GM18499 (cell line): ENCODE data around the gene ZNF586.
"Not testable (repeated sequence)": the region's sequence is repeated elsewhere in the genome, so short reads cannot be mapped to it uniquely, and the experiment has no call there.

ENCODE experiments used
- ATAC-seq: cut with Tn5 transposase; IDR thresholded peaks from one replicate; pipeline ENCODE4 v1.9.1; 2021; ENCODE audit warnings: moderate number of reproducible peaks; ENCODE audit not compliant: insufficient read depth, unreplicated experiment

ZNF586 gene

GRCh38 chr19:57769345-57770131 lies at the start of gene ZNF586:
Gene ZNF586, plus strand, starts transcription at chr19:57769676. Its CDS starts 167 bp downstream, at chr19:57769843.
- peak; percentile 68 for ATAC-seq

- ATAC-seq, result no peak
Observed at GRCh38 chr19:57719901-57720519, 49.5 kb upstream of the ZNF586 start.

DNA sequence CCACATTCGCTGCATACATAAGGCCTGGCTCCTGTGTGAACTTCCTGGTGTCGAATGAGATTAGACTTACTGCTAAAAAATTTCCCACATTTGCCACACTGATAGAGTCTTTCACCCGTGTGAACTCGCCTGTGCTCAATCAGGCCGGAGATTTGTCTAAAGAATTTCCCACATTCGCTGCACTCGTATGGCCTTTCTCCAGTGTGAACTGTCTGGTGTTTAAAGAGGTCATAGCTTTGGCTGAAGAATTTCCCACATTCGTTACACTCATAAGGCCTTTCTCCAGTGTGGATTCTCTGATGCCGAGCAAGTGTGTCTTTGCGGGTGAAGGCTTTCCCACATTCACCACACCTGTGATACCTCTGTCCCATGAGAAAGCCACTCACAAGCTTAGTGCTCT lies 48.6 kb upstream of the ZNF586 start:
- ATAC-seq, result no peak

GRCh38 chr19:57738320-57738719 lies 31.2 kb upstream of the ZNF586 start:
- not testable (repeated sequence) for ATAC-seq

- not testable (repeated sequence) for ATAC-seq
Observed at GRCh38 chr19:57738770-57739169, 30.7 kb upstream of the ZNF586 start.

GRCh38 chr19:57746580-57747471 lies 22.6 kb upstream of the ZNF586 start, which contains the start of gene ZNF776:
Gene ZNF776, plus strand, starts transcription at chr19:57746815. Its CDS starts 244 bp downstream, at chr19:57747059.
- peak; percentile 85 for ATAC-seq

- ATAC-seq, result no peak
Observed at GRCh38 chr19:57747472-57747807, 22.0 kb upstream of the ZNF586 start.

DNA sequence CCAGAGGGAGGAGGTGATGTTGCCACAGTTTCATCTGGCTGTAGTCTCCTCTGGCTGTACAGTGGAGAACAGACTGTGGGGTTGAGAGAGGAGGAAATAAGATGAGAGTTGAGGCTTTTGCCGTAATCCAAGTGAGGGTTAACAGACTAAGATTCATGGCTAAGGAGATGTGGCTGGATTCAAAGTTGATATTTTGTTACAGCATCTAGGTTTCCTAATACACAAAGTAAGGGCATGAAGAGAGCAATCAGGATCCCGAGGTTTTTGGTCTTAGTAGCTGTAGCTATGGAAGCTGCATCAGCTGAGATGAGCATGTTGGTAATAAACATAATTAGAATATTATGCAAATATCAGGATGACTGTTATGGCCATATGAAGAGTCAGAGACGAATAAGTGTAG lies 21.4 kb upstream of the ZNF586 start:
- no peak for ATAC-seq

DNA sequence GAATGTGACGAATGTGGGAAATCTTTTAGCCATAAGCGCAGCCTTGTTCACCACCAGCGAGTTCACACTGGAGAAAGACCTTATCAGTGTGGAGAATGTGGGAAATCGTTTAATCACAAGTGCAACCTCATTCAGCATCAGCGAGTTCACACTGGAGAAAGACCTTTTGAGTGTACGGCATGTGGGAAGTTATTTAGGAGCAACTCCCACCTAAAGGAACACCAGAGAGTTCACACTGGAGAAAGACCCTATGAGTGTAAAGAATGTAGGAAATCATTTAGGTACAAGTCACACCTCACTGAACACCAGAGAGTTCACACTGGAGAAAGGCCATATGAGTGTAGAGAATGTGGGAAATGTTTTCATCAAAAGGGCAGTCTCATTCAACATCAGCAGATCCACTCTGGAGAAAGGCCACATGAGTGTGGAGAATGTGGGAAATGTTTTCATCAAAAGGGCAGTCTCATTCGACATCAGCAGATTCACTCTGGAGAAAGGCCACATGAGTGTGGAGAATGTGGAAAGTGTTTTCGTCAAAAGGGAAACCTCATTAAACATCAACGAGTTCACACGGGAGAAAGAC lies 15.3 kb upstream of the ZNF586 start:
- ATAC-seq, result no peak

- no peak for ATAC-seq
Observed at GRCh38 chr19:57755031-57755430, 14.4 kb upstream of the ZNF586 start.

DNA sequence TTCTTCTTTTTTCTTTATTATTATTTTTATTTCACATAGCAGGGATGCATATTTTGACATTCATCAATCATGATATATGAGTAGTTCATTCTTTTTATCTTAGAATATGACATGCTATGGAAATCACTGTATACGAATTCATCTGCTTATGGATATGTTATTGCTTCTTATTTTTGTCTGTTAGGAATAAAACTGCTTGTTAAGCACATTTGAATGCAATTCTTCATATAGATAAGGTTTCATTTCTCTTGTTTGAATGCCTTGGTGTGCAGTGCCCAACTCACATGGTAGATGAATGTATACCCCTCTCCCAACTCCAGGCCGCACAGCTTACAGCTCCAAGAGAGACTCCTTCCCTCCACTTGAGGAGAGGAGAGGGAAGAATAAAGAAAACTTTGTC lies 11.5 kb upstream of the ZNF586 start:
- no peak for ATAC-seq

DNA sequence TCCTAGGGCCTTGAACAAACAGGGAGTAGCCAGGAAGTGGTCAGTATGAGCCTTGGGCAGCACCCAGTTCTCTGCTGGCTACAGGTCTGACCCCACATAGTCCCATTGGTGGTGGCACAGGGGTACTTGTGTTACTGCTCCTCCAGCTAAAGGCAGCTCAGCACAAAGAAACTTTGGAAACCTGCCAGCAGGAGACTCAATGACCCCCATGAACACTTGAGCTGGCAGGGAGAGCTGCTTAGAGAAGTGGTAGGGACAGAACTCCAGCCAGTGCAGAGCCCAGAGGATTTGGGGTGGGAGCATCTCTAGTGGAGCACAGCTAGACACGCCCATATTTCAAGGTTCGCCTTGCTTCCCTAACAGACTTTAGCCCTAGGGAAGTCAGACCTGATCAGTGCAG lies 10.4 kb upstream of the ZNF586 start:
- no peak for ATAC-seq

- ATAC-seq, result no peak
Observed at GRCh38 chr19:57771417-57771816, 1.9 kb downstream of the ZNF586 start.

DNA sequence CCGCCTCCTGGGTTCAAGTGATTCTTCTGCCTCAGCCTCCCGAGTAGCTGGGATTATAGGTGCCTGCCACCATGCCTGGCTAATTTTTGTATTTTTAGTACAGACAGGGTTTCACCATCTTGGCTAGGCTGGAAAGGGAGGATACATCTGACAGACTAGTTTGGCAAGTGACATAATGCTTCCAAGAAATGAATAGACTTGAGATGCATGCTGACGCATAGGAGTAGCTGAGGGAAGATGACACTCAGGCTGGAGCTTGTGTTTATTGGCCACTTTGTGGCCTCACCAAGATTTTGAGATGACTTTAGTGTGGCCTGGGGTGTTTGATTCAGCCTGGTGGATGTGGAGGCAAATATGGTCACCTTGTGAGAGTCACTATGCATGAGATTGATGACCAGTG lies 4.0 kb downstream of the ZNF586 start:
- ATAC-seq, result no peak

DNA sequence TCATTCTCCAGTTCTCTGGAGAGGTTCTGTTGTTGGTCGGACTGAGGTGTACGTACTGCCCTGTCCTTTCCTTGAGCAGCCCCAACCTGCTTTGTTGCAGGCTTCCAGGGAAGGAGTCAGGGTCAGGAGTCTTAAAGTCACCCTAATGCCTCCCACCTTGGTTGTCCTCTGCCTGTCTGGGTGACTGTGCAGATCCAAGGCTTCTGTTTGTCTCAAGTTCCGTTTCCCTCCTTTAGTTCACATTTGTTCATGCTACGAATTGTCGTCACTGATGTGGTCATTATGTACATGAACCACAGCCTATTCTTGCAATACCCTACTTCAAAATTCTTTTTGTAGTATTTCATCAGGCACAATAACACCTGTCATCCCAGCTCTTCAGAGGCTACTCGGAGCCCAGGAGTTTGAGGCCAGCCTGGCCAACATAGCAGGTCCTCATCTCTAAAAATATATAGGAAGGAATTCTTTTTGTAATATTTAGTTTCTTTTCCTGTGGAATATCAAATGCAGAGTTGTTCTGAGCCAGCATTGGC lies 7.4 kb downstream of the ZNF586 start:
- no peak for ATAC-seq

- ATAC-seq, result no peak
Observed at GRCh38 chr19:57778336-57778735, 8.9 kb downstream of the ZNF586 start.

DNA sequence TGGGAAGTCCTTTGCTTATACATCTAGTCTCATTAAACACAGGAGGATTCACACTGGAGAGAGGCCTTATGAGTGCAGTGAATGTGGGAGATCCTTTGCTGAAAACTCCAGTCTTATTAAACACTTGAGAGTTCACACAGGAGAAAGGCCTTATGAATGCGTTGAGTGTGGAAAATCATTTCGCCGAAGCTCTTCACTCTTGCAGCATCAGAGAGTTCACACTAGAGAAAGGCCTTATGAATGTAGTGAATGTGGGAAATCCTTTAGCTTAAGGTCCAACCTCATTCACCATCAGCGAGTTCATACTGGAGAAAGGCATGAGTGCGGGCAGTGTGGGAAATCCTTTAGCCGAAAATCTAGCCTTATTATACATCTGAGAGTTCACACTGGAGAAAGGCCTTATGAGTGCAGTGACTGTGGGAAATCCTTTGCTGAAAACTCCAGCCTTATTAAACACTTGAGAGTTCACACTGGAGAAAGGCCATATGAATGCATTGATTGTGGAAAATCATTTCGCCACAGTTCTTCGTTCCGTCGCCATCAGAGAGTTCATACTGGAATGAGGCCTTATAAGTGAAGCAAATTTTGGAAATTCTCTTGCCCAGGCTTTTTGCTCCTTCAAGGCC lies 9.9 kb downstream of the ZNF586 start:
- ATAC-seq, result no peak

GRCh38 chr19:57786286-57786685 lies 16.8 kb downstream of the ZNF586 start:
- no peak for ATAC-seq

- no peak for ATAC-seq
Observed at GRCh38 chr19:57786906-57787305, 17.4 kb downstream of the ZNF586 start.
